ENCODE measurements around the gene C18orf63.

DNA sequence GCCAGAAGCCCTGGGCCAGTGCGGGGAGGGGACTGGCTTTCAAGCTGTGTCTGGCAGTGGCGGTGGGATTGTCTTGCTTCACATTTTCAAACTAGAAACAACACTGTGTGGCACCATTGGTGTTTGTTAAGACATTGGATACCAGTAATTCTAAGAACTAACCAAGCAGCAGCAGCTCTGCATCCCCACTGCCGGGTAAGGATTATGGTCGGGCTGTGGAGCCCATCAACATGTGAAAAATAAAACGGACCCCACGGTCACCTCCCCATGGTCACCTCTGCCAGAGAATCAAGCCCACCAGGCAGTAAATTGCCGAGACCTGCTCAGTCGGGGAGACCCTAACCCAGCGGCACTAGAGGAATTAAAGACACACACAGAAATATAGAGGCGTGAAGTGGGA, 65.3 kb downstream of the C18orf63 start:
- no peak for TF ChIP-seq CTCF (IDR thresholded peaks at IDR 0.05; ENCODE audit: insufficient read depth, low read length)
- no peak for TF ChIP-seq POLR2AphosphoS5 (IDR thresholded peaks at IDR 0.05; ENCODE audit: low read depth)

Data from HL-60 (cell line).